Endothelial cell of umbilical vein (primary cell): ENCODE results near the gene EPHX1. TPM values are rescaled to one million over a fixed set of nuclear protein-coding genes. Genes with fewer than 3 reads are reported as not detected.

Experiments used
- BruUV-seq: library from RNA; stranded (reverse); fragments of 400-500 nt; replicated peaks from 2 replicates; lab custom pipeline; 2021; lab: Mats Ljungman, UMichigan
- CTCF ChIA-PET: fragments of 300-600, 350-600 bp; sonication (Branson Sonifier 250); formaldehyde crosslinking; loops from one replicate; lab custom pipeline; 2021; ENCODE audit warnings: antibody characterized with exemption, inconsistent platforms; lab: Charles Lee
- POLR2A ChIA-PET: fragments of 300-600, 350-600 bp; sonication (Branson Sonifier 250); formaldehyde crosslinking; loops from one replicate; lab custom pipeline; 2021; ENCODE audit warnings: antibody characterized with exemption, inconsistent platforms; lab: Charles Lee
- DNase-seq: peaks from one replicate; pipeline ENCODE4 v3.0.0-alpha.2; 2011; ENCODE audit warnings: low read depth, low spot score
- FAIRE-seq: peaks from 2 replicates; lab custom pipeline; 2011; peaks lifted over from hg19 to GRCh38; lab: Jason Lieb, UNC
- H2AFZ ChIP-seq: 2 replicates; pipeline ENCODE4 v1.6.0; 2012; ENCODE audit warnings: low read depth, low read length, control low read depth, inconsistent platforms
- H3K27ac ChIP-seq: 2 replicates; pipeline ENCODE4 v1.5.1; 2011; ENCODE audit warnings: low read depth, mild to moderate bottlenecking, control low read depth, low read length, moderate library complexity; ENCODE audit not compliant: insufficient read depth
- H3K27me3 ChIP-seq, 2 experiments: 2 replicates each; pipeline versions ENCODE4 v1.6.0 to v1.6.1; 2011; ENCODE audit warnings: low read length in 2 of 2, mixed read lengths in 1 of 2; ENCODE audit not compliant: control insufficient read depth in 2 of 2, insufficient read depth in 2 of 2
- H3K36me3 ChIP-seq, 2 experiments: 2 replicates in 1 of 2; 3 replicates in 1 of 2; pipeline ENCODE4 v1.5.1; 2011; ENCODE audit warnings: low read length in 2 of 2, mild to moderate bottlenecking in 1 of 2, moderate library complexity in 1 of 2; ENCODE audit not compliant: control insufficient read depth in 2 of 2, insufficient read depth in 2 of 2; ENCODE audit errors: extremely low read depth in 1 of 2
- H3K4me1 ChIP-seq: 3 replicates; pipeline ENCODE4 v1.5.1; 2011; ENCODE audit warnings: mild to moderate bottlenecking, low read length; ENCODE audit not compliant: control insufficient read depth, insufficient read depth; ENCODE audit errors: extremely low read depth
- H3K4me2 ChIP-seq: 2 replicates; pipeline ENCODE4 v1.6.1; 2011; ENCODE audit warnings: low read length, control low read depth, mixed read lengths; ENCODE audit not compliant: insufficient read depth
- H3K4me3 ChIP-seq, 3 experiments: fragments of 200-600 bp in 1 of 3; sonication (generic), shearing (Covaris generic) in 1 of 3; replicated peaks in 1 of 3; 2 replicates each; pipeline ENCODE4 v1.5.1; 2011 to 2016; ENCODE audit warnings: control low read depth in 3 of 3, low read length in 3 of 3, mild to moderate bottlenecking in 2 of 3, inconsistent platforms in 1 of 3, low read depth in 1 of 3, moderate library complexity in 1 of 3; ENCODE audit not compliant: insufficient read depth in 1 of 3
- H3K79me2 ChIP-seq: 2 replicates; pipeline ENCODE4 v1.6.0; 2012; ENCODE audit warnings: low read length, inconsistent platforms; ENCODE audit not compliant: control insufficient read depth, insufficient read depth
- H3K9ac ChIP-seq: replicated peaks from 2 replicates; pipeline ENCODE3; 2011; ENCODE audit warnings: low read length, control low read depth; ENCODE audit not compliant: insufficient read depth; ENCODE audit errors: extremely low read depth
- H3K9me1 ChIP-seq: replicated peaks from 3 replicates; pipeline ENCODE4 v1.6.0; 2011; ENCODE audit warnings: mild to moderate bottlenecking, low read length; ENCODE audit not compliant: control insufficient read depth, insufficient read depth; ENCODE audit errors: extremely low read depth
- H3K9me3 ChIP-seq: replicated peaks from 2 replicates; pipeline ENCODE4 v1.5.1; 2012; ENCODE audit warnings: low read length, inconsistent platforms; ENCODE audit not compliant: control insufficient read depth, insufficient read depth
- H4K20me1 ChIP-seq: replicated peaks from 2 replicates; pipeline ENCODE3; 2011; ENCODE audit warnings: mild to moderate bottlenecking, low read length; ENCODE audit not compliant: control insufficient read depth, insufficient read depth; ENCODE audit errors: extremely low read depth
- EZH2 ChIP-seq: IDR thresholded peaks from 2 replicates; pipeline ENCODE4 v1.6.1; 2012; ENCODE audit warnings: borderline replicate concordance, low read depth, mild to moderate bottlenecking, moderate library complexity, low read length, inconsistent platforms; ENCODE audit not compliant: severe bottlenecking
- FOS ChIP-seq: IDR thresholded peaks from 2 replicates; pipeline ENCODE4 v1.6.1; 2011; ENCODE audit warnings: mild to moderate bottlenecking, low read length, moderate library complexity, borderline replicate concordance; ENCODE audit not compliant: insufficient read depth
- GATA2 ChIP-seq: IDR thresholded peaks from 2 replicates; pipeline ENCODE4 v1.7.0; 2011; ENCODE audit warnings: low read depth, mild to moderate bottlenecking, moderate library complexity, mixed read lengths, low read length; ENCODE audit not compliant: insufficient read length, insufficient read depth
- JUN ChIP-seq: IDR thresholded peaks from 2 replicates; pipeline ENCODE4 v1.6.1; 2011; ENCODE audit warnings: borderline replicate concordance, low read depth; ENCODE audit not compliant: insufficient read length, insufficient read depth
- MAX ChIP-seq: IDR thresholded peaks from 2 replicates; pipeline ENCODE4 v1.6.1; 2011; ENCODE audit not compliant: insufficient read depth, insufficient read length
- MYC ChIP-seq: IDR thresholded peaks from one replicate; pipeline ENCODE4 v1.6.1; 2011; ENCODE audit warnings: mild to moderate bottlenecking, low read depth, low read length
- POLR2A ChIP-seq: IDR thresholded peaks from 2 replicates; pipeline ENCODE4 v1.6.1; 2012; ENCODE audit warnings: low read depth, mild to moderate bottlenecking, control low read depth, low read length
- POLR2AphosphoS5 ChIP-seq: IDR thresholded peaks from 2 replicates; pipeline ENCODE4 v1.6.1; 2012; ENCODE audit warnings: low read depth, mild to moderate bottlenecking, control low read depth, low read length, moderate library complexity; ENCODE audit not compliant: insufficient read depth
- dilution Hi-C: fragments of 300-500 bp; cut with MboI; formaldehyde crosslinking; loops from one replicate; pipeline ENCODE4 v1.15.0; 2019; ENCODE audit warnings: low sequenced_read_pairs; ENCODE audit not compliant: extremely low pct_ligation_motif_present
- intact Hi-C: fragments of 100-400 bp; cut with micrococcal nuclease; formaldehyde crosslinking; loops from one replicate; pipeline ENCODE4 v1.10.0; 2022
- polyA plus RNA-seq, 4 experiments: library from polyadenylated mRNA; depleted of rRNA in 3 of 4; stranded (reverse) in 3 of 4; unstranded in 1 of 4; fragments of >200 nt; gene quantifications; 2 replicates each; pipeline versions ENCODE4 v1.2.1 to v1.2.3, GENCODE V29; 2011 to 2012; ENCODE audit warnings: missing spikeins in 1 of 4
- total RNA-seq: library from RNA; stranded (reverse); gene quantifications from 2 replicates; pipeline ENCODE4 v1.2.3, GENCODE V29; 2021
- TF ChIP-seq, protein P1 (sequence below), 2 donors: IDR thresholded peaks; 1 replicate in 1 of 2; 2 replicates in 1 of 2; pipeline ENCODE4 v1.5.1; 2011; ENCODE audit warnings: low read length in 2 of 2, mild to moderate bottlenecking in 2 of 2, moderate library complexity in 2 of 2, control low read depth in 1 of 2, inconsistent platforms in 1 of 2, low read depth in 1 of 2; ENCODE audit not compliant: insufficient read depth in 1 of 2; ENCODE audit errors: extremely low read depth in 1 of 2

EPHX1 gene
- total and polyA plus RNA-seq, 2 donors (not counting 3 experiments of a cell fraction or from before 2014, with no cell fraction given) = 23.7 to 25.2 TPM

DNA sequence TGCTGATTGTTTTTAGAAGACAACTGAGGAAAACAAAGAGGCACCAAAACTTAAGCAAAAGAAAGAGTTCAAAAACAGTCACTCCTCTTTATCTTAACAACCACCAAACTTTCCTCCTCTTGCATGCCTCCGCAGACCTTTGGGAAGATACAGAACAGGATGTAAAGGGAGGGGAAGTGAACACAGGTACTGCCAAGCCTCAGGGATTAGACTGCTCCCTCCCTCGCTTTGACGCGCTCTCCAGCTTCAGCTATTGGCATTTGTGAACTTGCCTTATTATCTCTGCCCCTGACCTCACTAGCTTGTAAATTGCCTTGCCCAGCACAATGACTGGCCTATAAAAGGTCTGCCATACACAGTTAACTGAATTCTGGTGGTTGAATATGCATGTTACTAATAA is 37.1 kb upstream of the EPHX1 start:
- Histone ChIP-seq H4K20me1 (no peaks in the 10 kb centered on the region), H3K36me3 (no peaks in the 10 kb centered on the region), H3K79me2 (peaks cover under 1% of the 10 kb centered on the region), H3K4me3 (no peak overlapping the region), H3K9ac (no peak overlapping the region), H3K9me3 (no peaks in the 10 kb centered on the region), H3K27ac (no peak overlapping the region), H3K27me3 (no peaks in the 10 kb centered on the region), H3K4me1 (peaks cover 14% of the 10 kb centered on the region), H3K9me1 (no peaks in the 10 kb centered on the region), H2AFZ (no peak overlapping the region), H3K4me2 (no peak overlapping the region)
- CTCF ChIA-PET = interaction anchor here (0.5 to 4.1 kb wide), 66 partner anchors 9 to 300 kb away, joined by 3 to 81 read pairs (median 6); partner anchors contain the start of genes ENAH and EPHX1
- intact Hi-C loops = loop anchor here (1.0 kb wide), 9 partner anchors 72 to 298 kb away; no protein-coding TSS in a partner anchor
- dilution Hi-C loops = no loop called here
- FAIRE-seq (no peak), DNase-seq (no peak)
- TF ChIP-seq JUN = no peak
- TF ChIP-seq FOS = no peak
- TF ChIP-seq GATA2 = no peak
- TF ChIP-seq POLR2A = no peak
- POLR2A ChIA-PET = interaction anchor here (0.6 to 1.6 kb wide), 3 partner anchors 118 to 290 kb away, joined by 3 to 5 read pairs (median 3); no protein-coding TSS in a partner anchor
- BruUV-seq = no TSS peak

GRCh38 chr1:225774281-225775147 is 35.4 kb upstream of the EPHX1 start:
- TF ChIP-seq EZH2 (no peak), POLR2AphosphoS5 (no peak), MYC (no peak), GATA2 (no peak), MAX (no peak), JUN (no peak), POLR2A (no peak), FOS (no peak)
- TF ChIP-seq, protein P1, sequence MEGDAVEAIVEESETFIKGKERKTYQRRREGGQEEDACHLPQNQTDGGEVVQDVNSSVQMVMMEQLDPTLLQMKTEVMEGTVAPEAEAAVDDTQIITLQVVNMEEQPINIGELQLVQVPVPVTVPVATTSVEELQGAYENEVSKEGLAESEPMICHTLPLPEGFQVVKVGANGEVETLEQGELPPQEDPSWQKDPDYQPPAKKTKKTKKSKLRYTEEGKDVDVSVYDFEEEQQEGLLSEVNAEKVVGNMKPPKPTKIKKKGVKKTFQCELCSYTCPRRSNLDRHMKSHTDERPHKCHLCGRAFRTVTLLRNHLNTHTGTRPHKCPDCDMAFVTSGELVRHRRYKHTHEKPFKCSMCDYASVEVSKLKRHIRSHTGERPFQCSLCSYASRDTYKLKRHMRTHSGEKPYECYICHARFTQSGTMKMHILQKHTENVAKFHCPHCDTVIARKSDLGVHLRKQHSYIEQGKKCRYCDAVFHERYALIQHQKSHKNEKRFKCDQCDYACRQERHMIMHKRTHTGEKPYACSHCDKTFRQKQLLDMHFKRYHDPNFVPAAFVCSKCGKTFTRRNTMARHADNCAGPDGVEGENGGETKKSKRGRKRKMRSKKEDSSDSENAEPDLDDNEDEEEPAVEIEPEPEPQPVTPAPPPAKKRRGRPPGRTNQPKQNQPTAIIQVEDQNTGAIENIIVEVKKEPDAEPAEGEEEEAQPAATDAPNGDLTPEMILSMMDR (IDR thresholded peaks at IDR 0.05; ENCODE audit: extremely low read depth in 1 of 2, insufficient read depth in 1 of 2, low read depth in 1 of 2, low read length in 2 of 2) = no peak
- Histone ChIP-seq H3K9me3 (no peaks in the 10 kb centered on the region), H4K20me1 (no peaks in the 10 kb centered on the region), H3K4me1 (peaks cover 17% of the 10 kb centered on the region), H2AFZ (no peak overlapping the region), H3K9me1 (no peaks in the 10 kb centered on the region), H3K4me2 (no peak overlapping the region), H3K79me2 (peaks cover 17% of the 10 kb centered on the region), H3K9ac (no peak overlapping the region), H3K36me3 (no peaks in the 10 kb centered on the region), H3K27me3 (no peaks in the 10 kb centered on the region), H3K4me3 (no peak overlapping the region), H3K27ac (no peak overlapping the region)
- BruUV-seq = no TSS peak
- DNase-seq (no peak), FAIRE-seq (no peak)
- dilution Hi-C loops = no loop called here
- intact Hi-C loops = no loop called here
- POLR2A ChIA-PET = no interaction called here
- CTCF ChIA-PET = interaction anchor here (1.5 to 4.1 kb wide), 7 partner anchors 13 to 299 kb away, joined by 3 to 81 read pairs (median 38); no protein-coding TSS in a partner anchor
